Measurements from ENCODE around the gene BRIX1.
"Not testable (repeated sequence)": the region's sequence is repeated elsewhere in the genome, so short reads cannot be mapped to it uniquely, and the experiment has no call there.

The BRIX1 gene

DNA sequence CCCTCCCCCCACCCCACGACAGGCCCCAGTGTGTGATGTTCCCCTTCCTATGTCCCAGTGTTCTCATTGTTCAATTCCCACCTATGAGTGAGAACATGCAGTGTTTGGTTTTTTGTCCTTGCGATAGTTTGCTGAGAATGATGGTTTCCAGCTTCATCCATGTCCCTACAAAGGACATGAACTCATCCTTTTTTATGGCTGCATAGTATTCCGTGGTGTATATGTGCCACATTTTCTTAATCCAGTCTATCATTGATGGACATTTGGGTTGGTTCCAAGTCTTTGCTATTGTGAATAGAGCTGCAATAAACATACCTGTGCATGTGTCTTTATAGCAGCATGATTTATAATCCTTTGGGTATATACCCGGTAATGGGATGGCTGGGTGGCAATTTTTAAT lies 56.1 kb downstream of the BRIX1 start:
- DNase-seq = not testable (repeated sequence)
